ENCODE measurements around the gene HSPA1B. TPM values are rescaled to one million over a fixed set of nuclear protein-coding genes. Genes with fewer than 3 reads are reported as not detected.
"Not testable (repeated sequence)": the region's sequence is repeated elsewhere in the genome, so short reads cannot be mapped to it uniquely, and the experiment has no call there.

Gene HSPA1B
- total RNA-seq, 1 donor from 2014 or later = 83.9 TPM

DNA sequence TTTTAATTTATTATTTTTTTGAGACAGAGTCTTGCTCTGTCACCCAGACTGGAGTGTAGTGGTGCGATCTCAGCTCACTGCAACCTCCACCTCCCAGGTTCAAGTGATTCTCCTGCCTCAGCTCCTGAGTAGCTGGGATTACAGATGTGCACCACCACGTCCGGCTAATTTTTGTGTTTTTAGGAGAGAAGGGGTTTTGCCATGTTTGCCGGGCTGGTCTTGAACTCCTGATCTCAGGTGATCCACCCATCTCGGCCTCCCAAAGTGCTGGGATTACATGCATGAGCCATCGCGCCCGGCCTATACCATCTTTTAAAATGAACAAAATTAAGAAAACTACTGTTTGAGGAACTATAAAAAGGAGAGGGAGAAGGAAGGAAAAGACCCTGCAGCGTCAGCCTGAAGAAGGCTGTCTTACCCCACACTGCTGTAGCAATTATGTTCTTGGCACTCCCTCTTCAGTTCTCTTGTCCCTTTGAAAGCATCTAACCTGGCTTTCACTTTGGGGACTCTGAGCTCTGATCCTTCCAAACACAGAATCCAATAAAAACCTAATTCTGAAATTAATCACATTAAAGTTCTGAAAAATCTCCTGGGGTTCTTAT lies 3.8 kb upstream of the HSPA1B start:
- intact Hi-C loops (cut with micrococcal nuclease) = not testable (repeated sequence)

DNA sequence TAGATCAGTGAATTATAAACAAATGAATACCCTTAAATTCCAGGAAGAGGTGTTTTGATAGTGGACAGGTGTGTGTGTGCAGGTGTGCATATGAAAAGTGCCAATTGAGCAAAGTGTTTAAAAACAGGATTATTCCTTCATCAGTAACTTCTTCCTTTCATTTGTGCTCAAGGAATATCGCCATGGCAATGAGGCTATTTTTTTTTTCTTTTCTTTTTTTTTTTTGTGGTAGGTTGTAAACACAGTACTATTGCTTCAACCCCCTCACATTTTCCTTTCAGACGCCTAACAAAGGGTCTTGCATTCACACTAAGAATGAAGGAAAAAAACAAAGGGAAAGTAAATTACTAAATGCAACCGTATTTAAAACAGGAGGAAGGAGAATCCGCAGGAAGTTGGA lies 2.0 kb upstream of the HSPA1B start:
- intact Hi-C loops (cut with micrococcal nuclease) = no loop called here

GRCh38 chr6:31826793-31827285 lies 699 bp upstream of the HSPA1B start:
- intact Hi-C loops (cut with micrococcal nuclease) = loop anchor here (1.0 to 2.0 kb wide), 6 partner anchors 21 to 280 kb away; partner anchors contain the start of genes ATP6V1G2, BAG6, LSM2 and NFKBIL1

DNA sequence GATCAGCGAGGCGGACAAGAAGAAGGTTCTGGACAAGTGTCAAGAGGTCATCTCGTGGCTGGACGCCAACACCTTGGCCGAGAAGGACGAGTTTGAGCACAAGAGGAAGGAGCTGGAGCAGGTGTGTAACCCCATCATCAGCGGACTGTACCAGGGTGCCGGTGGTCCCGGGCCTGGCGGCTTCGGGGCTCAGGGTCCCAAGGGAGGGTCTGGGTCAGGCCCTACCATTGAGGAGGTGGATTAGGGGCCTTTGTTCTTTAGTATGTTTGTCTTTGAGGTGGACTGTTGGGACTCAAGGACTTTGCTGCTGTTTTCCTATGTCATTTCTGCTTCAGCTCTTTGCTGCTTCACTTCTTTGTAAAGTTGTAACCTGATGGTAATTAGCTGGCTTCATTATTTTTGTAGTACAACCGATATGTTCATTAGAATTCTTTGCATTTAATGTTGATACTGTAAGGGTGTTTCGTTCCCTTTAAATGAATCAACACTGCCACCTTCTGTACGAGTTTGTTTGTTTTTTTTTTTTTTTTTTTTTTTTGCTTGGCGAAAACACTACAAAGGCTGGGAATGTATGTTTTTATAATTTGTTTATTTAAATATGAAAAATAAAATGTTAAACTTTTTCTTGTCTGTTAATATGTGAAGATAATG lies 2.2 kb downstream of the HSPA1B start:
- intact Hi-C loops (cut with micrococcal nuclease) = loop anchor here (2.0 to 10.0 kb wide), 3 partner anchors 101 to 335 kb away; partner anchors contain the start of genes DDAH2, LY6G5C and MICB

- intact Hi-C loops (cut with micrococcal nuclease) = loop anchor here (2.0 to 10.0 kb wide), 3 partner anchors 102 to 336 kb away; partner anchors contain the start of genes DDAH2, LY6G5C and MICB
These were observed 3.4 kb downstream of the HSPA1B start for GRCh38 chr6:31830886-31831335.

GRCh38 chr6:31831350-31832215 lies 4.0 kb downstream of the HSPA1B start:
- intact Hi-C loops (cut with micrococcal nuclease) = loop anchor here (2.0 to 10.0 kb wide), 3 partner anchors 103 to 337 kb away; partner anchors contain the start of genes DDAH2, LY6G5C and MICB

GRCh38 chr6:31834367-31835250 lies 7.1 kb downstream of the HSPA1B start:
- intact Hi-C loops (cut with micrococcal nuclease) = loop anchor here (1.0 to 10.0 kb wide), 6 partner anchors 28 to 340 kb away; partner anchors contain the start of genes ABHD16A, BAG6, MICB and NEU1

GRCh38 chr6:31836047-31836473 lies 8.5 kb downstream of the HSPA1B start:
- intact Hi-C loops (cut with micrococcal nuclease) = loop anchor here (10.0 kb wide), 1 partner anchor 341 kb away; the partner anchor contains the start of gene MICB

DNA sequence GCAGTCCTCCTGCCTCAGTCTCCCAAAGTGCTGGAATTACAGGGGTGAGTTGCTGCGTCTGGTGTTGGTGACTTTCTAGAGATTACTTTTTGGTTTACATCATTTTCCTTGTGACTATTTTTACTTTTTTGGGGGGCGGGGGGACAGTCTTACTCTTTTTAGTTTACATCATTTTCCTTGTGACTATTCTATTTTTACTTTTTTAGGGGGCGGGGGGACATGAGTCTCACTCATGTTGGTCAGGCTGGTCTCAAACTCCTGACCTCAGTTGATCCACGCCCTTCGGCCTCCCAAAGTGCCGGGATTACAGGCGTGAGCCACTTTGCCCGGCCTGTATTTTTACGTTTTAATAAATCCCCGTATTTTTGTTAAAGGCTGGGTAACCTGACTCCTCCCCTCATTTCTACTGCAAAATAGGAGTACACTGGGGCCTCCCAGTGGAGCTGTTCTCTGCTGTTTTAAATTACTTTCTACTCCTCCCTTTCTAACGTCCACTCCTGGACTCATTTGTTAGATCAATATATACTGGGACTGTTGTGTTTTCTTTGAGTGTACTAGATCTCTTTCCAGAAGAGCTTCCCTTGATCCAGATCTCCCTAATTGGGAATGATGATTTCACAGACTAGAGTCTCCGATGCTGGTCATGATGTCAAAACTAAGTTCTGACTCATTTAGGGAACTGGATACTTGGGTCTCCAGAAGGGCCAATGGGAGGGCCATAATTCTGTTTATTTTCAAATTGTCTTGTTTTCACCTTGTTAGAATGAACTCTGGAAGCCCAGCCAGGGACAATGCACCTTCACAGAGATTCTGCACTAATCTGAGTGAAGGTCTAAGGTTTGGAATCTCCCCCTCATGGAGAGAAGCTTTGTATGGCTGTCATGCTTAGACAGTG lies 9.2 kb downstream of the HSPA1B start:
- intact Hi-C loops (cut with micrococcal nuclease) = loop anchor here (10.0 kb wide), 1 partner anchor 342 kb away; the partner anchor contains the start of gene MICB

DNA sequence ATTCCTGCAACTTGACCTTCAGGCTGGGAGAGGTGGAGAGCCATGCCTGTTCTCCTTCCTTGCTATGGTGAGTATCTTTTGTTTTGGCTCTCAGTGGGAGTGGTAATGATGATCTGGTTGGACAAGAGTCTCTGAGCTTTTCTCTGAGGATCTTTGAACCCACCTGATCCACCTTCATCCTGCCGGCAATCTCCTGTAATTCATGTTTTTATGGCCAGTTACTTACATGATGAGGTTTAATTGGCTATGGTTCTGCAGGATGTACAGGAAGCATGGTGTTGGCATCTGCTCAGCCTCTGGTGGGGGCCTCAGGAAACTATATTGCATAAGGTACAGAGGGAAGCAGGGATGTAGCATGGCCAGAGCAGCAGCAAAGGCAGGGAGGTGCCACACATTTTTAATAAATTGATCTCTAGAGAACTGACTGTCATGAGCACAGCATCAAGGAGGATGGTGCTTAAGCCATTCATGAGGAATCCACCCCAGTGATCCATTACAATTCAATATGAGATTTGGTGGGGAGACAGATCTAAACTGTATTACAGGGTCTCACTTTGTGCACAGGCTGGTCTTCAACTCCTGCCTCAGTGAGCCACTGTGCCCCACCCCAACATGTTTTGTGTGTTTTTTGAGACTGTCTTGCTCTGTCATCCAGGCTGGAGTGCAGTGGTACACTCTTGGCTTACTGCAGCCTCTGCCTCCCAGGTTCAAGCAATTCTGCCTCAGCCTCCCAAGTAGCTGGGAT lies 10.0 kb downstream of the HSPA1B start:
- intact Hi-C loops (cut with micrococcal nuclease) = loop anchor here (10.0 kb wide), 1 partner anchor 343 kb away; the partner anchor contains the start of gene MICB

- intact Hi-C loops (cut with micrococcal nuclease) = loop anchor here (10.0 kb wide), 1 partner anchor 343 kb away; the partner anchor contains the start of gene MICB
These were observed 10.6 kb downstream of the HSPA1B start for GRCh38 chr6:31838114-31838553.

GRCh38 chr6:31838968-31839367 lies 11.4 kb downstream of the HSPA1B start:
- intact Hi-C loops (cut with micrococcal nuclease) = loop anchor here (10.0 kb wide), 1 partner anchor 344 kb away; the partner anchor contains the start of gene MICB

GRCh38 chr6:31839779-31840126 lies 12.2 kb downstream of the HSPA1B start:
- intact Hi-C loops (cut with micrococcal nuclease) = loop anchor here (10.0 kb wide), 1 partner anchor 345 kb away; the partner anchor contains the start of gene MICB

DNA sequence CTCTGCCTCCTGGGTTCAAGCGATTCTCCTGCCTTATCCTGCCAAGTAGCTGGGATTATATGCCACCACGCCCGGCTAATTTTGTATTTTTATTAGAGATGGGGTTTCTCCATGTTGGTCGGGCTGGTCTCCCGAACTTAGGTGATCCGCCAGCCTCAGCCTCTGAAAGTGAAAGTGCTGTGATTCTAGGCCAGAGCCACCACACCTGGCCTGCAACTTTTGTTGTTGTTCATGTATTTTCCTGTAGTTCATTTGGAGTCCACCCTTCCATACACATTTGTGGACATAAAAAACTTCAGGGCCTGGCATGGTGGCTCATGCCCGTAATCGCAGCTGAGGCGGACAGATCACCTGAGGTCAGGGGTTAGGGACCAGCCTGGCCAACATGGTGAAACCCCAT lies 14.5 kb downstream of the HSPA1B start:
- intact Hi-C loops (cut with micrococcal nuclease) = no loop called here

DNA sequence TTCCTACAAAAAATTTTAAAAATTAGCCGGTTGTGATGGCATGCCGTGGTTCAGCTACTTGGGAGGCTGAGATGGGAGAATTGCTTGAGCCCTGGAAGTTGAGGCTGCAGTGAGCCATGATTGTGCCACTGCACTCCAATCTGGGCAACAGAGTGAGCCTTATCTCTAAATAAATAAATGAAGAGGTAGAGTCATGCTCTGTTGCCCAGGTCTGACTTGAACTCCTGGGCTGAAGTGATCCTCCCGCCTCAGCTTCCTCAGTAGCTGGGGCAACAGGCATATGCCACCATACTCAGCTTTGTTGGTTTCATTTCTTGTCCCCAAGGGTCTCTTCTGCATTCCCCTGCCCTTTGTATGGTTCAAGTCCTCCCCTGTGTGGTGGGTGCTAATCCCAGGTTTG lies 17.0 kb downstream of the HSPA1B start:
- intact Hi-C loops (cut with micrococcal nuclease) = no loop called here

- intact Hi-C loops (cut with micrococcal nuclease) = no loop called here
These were observed 19.9 kb downstream of the HSPA1B start for GRCh38 chr6:31847276-31847978.

DNA sequence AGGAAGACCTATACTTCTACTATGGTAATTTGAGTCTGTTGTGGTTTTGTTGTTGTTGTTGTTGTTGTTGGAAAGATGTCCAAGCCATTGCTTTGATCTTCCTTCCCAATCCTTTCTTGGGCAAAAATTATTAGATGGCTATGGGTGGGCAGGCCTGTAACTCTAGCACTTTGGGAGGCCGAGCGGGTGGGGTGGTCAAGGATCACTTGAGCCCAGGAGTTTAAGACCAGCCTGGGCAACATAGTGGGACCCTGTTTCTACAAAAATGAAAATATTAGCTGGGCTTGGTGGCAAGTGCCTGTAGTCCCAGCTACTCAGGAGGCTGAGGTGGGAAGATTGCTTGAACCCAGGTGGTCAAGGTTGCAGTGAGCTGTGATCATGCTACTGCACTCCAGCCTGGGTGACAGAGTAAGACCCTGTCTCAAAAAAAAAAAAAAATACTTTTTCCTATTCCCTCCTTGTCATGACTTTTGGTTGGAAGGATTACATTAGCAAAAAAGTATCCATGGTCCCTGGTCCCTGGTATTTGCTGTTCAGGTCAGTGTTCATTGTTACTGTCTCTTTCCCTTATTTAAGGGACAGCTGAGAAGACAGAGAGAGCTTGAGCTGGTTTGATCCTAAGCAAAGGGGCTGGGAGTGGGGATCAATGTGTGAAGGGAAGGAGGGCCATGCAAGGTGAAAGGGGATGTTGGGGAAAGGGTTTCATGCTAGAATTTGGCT lies 23.4 kb downstream of the HSPA1B start:
- intact Hi-C loops (cut with micrococcal nuclease) = no loop called here

All from T-helper 2 cell treated with Interferon-gamma antibody and Interleukin-4, amounts not matched to agents 100 ng/mL and 5 ng/mL, for 36 hours (primary cell).